ENCODE results near the gene RUNX1.

The RUNX1 gene

GRCh38 chr21:35059742-35060141 is 10.6 kb upstream of the RUNX1 start:
- DNase-seq = no peak

DNA sequence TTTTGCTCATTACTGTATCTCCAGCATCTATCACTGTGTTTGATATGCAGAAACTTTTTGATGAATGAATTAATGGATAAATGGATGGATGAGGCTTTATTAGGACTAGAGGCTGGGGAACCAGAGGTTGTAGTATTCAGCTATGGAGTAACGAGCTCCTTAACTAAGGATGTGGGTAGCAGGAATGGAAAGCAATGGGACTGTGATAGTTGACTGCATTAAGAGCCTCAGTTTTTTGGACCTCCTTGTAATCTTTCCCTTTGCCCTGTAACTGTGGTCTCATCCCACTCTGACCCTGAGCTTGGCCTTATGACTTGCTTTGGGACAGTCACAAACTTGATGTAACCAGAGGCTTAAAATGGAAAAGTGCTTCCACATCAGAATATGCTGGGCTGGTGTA is 9.0 kb upstream of the RUNX1 start:
- no peak for DNase-seq

GRCh38 chr21:35057428-35057827 is 8.3 kb upstream of the RUNX1 start:
- no peak for DNase-seq

DNA sequence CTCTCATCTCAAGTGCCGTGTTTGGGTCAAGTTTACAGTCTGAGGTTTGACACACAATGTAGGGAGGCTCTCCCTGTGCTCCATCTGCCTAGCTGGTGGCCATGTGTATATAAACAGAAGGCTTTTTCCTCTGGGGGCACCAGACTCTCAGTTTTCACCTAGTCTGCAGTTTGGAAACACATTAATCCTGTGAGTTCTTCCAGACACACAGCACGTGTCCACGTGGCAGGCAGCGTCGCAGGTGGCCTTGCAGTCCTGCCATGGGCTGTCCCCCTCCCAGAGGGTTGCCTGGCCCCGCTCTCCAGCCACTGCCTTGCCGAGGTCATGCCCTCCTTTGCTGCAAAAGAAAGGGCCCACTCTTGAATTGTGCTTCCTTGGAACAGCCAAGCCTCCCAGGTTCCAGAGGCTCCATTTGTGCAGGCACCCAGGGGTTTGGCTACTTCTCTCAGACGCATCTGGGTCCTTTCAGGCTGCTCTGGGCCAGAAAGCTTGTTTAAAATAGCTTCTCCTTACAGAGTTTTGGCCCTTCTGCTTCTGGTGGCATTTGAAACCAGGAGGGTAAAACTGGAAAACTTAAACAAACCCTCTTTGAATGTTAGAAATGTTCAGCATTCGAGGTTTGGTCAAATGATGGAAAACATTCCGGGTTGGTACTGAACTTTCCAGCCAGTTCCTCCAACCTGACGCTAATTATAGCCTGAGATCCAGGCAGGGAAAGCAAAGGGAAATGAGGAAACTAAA is 4.4 kb upstream of the RUNX1 start:
- peak in 2 of 51 donors; percentile 6 to 9 for DNase-seq

GRCh38 chr21:35052801-35053200 is 3.7 kb upstream of the RUNX1 start:
- DNase-seq = no peak

DNA sequence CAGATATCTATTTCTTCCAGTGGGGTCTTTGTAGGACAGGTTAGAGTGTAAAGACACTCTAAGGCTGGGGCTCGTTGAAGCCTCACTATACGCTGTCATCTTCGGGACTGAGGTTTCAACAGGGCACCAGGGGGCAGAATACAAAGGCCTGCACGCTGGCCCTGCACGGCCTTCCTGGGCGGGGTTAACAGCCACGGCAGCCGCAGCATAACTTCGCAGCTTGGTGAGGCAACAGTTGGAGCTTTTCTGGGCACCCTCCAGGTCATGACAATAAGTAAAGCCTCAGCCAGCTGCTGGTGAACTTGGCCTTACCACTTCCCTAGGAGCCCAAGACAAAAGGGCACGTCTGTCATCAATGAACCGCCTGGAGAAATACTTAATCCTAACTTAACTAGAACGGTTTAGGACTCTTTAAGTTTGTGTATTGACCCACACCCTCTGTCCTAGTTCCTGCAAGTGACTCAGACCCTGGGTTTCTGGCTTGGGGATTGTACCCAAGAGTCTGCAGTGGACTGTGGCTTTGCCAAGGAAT is 2.3 kb upstream of the RUNX1 start:
- peak in 36 of 51 donors; percentile 7 to 73 (median 36) for DNase-seq

- DNase-seq = no peak
These were observed 1.5 kb upstream of the RUNX1 start for GRCh38 chr21:35050348-35051286.

- no peak for DNase-seq
These were observed 910 bp downstream of the RUNX1 start for GRCh38 chr21:35048183-35048601.

- no peak for DNase-seq
These were observed 2.2 kb downstream of the RUNX1 start for GRCh38 chr21:35046880-35047229.

DNA sequence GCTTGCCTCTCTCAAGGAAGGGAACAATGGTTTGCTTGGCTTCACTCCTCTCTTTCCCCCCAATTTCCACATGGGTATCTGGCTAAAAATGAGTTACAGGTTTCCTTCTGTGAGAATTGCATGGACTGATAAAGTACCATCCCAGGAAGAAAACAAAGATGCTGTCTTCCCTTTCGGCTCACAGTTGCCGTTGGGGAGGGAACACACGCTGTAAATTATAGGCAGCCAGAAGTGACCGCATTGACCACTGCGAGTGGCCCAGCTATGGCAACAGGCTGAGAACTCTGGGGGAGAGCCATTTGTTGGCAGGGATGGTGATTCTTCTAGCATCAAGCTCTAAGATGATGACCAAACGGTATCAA is 2.9 kb downstream of the RUNX1 start:
- DNase-seq = no peak

DNA sequence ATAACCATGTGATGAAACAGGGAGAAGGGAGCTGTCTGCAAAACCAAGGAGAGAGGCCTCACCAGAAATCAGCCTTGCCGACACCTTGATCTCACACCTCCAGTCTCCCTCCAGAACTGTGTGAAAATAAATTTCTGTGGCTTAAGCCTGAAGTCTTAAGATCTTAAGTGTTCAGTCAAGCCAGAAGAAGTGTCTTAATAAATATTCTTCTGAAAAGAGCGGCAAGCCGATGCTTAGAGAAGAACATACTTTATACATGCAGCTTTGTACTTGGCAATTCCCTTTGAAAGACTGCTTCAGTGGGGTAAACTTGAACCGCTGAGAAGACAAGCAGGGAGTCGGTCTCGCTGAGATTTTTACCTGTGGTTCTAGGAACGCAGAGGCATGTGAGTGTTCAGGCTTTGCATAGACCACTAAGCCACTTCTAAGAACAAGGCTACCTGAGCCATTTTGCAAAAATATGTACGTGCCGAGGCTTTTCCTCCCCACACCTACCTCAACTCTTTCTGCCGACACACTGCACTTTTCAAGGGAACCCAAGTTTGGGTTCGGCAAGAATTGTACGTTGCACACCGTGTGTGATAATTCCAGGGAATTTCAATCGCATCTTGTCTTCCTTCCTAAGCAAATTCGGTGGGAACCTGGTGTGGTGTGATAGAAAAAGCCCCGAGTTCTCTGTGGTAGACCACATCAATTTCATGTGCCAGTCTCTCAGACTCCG is 3.4 kb downstream of the RUNX1 start:
- no peak for DNase-seq

GRCh38 chr21:35044770-35045541 is 4.1 kb downstream of the RUNX1 start:
- DNase-seq = no peak

DNA sequence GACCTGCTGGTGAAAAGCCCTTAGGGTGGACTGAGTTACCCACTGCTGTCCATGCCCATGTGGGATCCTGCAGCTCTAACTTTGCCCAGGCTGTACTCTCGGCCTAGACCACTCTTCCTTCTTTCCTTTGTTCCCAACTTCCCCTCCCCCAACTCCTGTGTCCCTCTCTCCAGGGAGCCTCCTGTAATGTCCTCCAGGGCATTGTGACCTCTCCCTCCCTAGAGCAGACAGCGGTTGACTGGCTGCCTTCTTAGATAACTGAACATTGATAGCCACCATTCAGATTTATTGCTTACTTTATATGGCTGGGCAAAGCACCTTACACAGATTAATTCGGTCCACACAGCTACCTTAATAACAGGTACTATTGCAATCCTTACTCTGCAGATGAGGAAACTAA is 5.0 kb downstream of the RUNX1 start:
- no peak for DNase-seq

DNA sequence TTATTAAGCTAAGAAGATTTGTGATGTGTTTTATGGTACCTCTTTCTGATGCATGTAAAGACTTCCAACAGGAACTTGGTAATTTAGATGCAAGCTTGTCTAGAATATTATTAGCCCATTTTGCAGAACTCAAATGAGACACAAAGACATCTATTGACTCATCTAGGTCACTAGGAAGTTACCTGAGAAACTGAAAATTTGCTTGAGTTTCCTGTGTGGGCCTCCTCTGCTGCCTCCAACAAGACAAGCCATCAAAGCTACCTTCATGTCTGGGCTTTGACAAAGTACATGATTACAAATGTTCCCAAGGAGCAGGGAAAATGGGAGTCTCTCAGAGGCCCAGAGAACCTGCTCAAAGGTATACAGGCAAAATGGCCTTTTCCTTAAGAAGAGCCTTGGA is 5.6 kb downstream of the RUNX1 start:
- no peak for DNase-seq

DNA sequence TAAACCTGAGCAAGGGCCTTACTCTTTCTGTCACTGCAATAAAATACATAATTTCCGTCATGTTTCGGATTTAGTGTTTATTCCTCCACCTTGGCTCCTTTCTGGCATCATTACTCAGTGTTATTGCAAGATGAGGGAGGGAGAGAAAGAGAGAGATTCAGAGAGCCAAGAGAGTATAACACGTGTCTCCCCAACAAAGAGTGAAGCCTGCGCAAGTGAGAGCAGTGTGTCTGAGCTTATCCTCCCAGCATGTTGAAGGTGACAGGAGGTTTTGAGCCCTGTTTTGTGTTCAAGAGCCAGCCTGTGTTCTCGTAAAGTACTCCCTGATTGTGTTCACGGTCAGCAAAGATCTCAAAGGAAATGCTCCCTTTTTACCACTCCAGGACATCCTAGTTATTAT is 6.3 kb downstream of the RUNX1 start:
- DNase-seq = no peak

DNA sequence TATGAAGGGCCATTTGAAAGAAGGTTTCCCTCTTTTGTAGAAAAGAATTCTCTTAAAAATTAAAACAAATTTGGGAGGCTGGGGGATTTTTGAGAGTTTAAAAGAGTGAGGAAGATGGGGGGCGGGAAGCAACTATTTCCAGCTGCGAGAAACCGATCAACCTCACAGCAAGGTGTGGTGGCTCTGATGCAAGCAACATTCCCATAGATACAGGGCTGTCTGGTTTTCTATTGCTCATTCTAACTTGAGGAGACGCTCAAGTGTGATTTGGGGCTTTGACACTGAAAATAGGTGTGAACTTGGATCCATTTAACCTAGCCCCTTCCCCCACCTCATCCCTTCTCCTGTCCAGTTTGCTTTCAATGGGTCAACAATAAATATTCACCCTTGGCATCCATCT is 7.2 kb downstream of the RUNX1 start:
- DNase-seq = no peak

- DNase-seq = no peak
These were observed 8.0 kb downstream of the RUNX1 start for GRCh38 chr21:35041122-35041521.

DNA sequence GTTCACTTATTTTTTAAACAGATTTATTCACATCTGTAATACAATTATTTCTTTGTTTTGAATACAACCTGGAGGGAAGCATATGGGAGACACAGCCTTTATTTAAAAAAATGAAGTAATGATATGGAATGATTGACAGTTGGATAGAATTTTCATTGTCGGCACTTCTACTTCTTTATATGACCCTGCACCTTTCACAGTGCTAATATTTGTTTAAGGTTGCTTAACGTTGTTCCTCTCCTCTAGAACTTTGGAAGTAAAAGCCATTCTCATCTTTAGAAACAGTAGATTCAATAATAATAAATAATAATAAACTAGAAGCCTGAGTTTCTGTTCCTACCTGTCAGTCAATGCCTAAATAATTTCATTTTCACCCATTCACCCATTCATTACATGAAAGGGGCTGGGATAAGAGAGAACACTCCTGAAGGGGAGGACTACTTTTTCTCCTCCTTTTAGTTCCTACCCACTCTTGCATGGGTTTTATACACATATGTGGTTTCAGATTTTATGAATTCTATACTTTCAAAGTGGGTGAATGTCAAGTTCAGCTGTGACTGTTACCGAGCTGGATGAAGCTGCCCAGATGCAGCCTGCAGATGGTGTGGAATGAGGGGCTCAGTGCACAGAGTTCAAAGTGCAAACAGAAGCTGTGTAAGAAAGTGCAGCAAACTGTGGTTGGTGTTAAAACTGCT is 9.4 kb downstream of the RUNX1 start:
- DNase-seq = no peak

- DNase-seq = no peak
These were observed 10.3 kb downstream of the RUNX1 start for GRCh38 chr21:35038772-35039319.

DNA sequence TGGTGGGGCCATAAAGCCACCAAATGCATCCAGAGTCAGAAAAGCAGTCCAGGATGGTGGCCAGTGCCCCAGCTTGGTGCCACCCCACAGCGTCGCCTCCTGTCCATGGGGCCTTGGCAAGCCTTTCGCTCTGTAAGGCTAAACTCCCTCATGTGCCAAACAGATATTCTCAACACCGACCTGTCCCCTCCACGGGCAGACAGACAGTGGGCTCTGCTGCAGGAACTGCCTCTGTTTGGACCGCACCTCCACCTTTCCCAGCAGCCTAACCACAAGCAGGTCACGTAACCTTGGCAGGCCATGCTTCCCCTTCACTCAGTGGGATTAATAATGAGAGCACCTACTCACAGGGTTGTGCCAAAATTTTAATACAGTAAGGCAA is 11.7 kb downstream of the RUNX1 start:
- DNase-seq = no peak
